HepG2 (cell line): ENCODE data around the gene FKBP8. TPM values are rescaled to one million over a fixed set of nuclear protein-coding genes. Genes with fewer than 3 reads are reported as not detected.

Source experiments
- ARID3A ChIP-seq: IDR thresholded peaks from 2 replicates; pipeline ENCODE4 v1.6.1; 2012; ENCODE audit warnings: low read depth, low read length, improper control_type of control experiment
- FOSL2 ChIP-seq: sonication (generic); formaldehyde crosslinking; IDR thresholded peaks from 2 replicates; pipeline ENCODE4 v1.4.0; 2020; ENCODE audit warnings: missing genetic modification reagents
- GMEB2 ChIP-seq: IDR thresholded peaks from 2 replicates; pipeline ENCODE4 v1.6.1; 2016; ENCODE audit warnings: missing biosample characterization, missing genetic modification reagents, low read depth
- HCFC1 ChIP-seq: fragments of 150-350 bp; IDR thresholded peaks from 2 replicates; pipeline ENCODE4 v1.6.1; 2014; ENCODE audit warnings: low read depth, low read length
- HOXA7 ChIP-seq: sonication (generic); formaldehyde crosslinking; IDR thresholded peaks from 2 replicates; pipeline ENCODE4 v1.8.1; 2022; ENCODE audit warnings: mild to moderate bottlenecking, missing genetic modification reagents, moderate library complexity
- MAF1 ChIP-seq: sonication (generic); formaldehyde crosslinking; IDR thresholded peaks from 2 replicates; pipeline ENCODE4 v1.5.0; 2020; ENCODE audit warnings: missing genetic modification reagents, borderline replicate concordance
- MLLT10 ChIP-seq: sonication (generic); formaldehyde crosslinking; IDR thresholded peaks from 2 replicates; pipeline ENCODE4 v1.4.0; 2020; ENCODE audit warnings: missing genetic modification reagents
- MXD3 ChIP-seq: IDR thresholded peaks from 2 replicates; pipeline ENCODE4 v1.6.1; 2016; ENCODE audit warnings: mild to moderate bottlenecking, missing biosample characterization, missing genetic modification reagents
- NCOA2 ChIP-seq: sonication (generic); formaldehyde crosslinking; IDR thresholded peaks from 2 replicates; pipeline ENCODE4 v1.8.0; 2022; ENCODE audit warnings: inconsistent platforms
- POLR2AphosphoS5 ChIP-seq: IDR thresholded peaks from 2 replicates; pipeline ENCODE4 v1.6.1; 2012; ENCODE audit warnings: low read depth, low read length
- RBAK ChIP-seq: sonication (generic); formaldehyde crosslinking; IDR thresholded peaks from 2 replicates; pipeline ENCODE4 v1.5.1; 2020; ENCODE audit warnings: mild to moderate bottlenecking, missing genetic modification reagents
- SMARCE1 ChIP-seq: fragments of 450-650 bp; IDR thresholded peaks from 2 replicates; pipeline ENCODE4 v1.6.1; 2017; ENCODE audit warnings: borderline replicate concordance
- SRSF1 ChIP-seq: fragments of 200-400 bp; formaldehyde crosslinking; optimal IDR thresholded peaks from 2 replicates; pipeline ENCODE3; 2017; ENCODE audit warnings: mild to moderate bottlenecking, low read depth, low read length, moderate library complexity
- SRY ChIP-seq: sonication (generic); formaldehyde crosslinking; IDR thresholded peaks from 2 replicates; pipeline ENCODE4 v1.8.0; 2022; ENCODE audit warnings: mild to moderate bottlenecking, missing genetic modification reagents
- TEAD2 ChIP-seq: sonication (generic); formaldehyde crosslinking; IDR thresholded peaks from 2 replicates; pipeline ENCODE4 v1.9.0; 2021; ENCODE audit warnings: missing genetic modification reagents
- WIZ ChIP-seq: sonication (generic); formaldehyde crosslinking; IDR thresholded peaks from 2 replicates; pipeline ENCODE4 v1.5.1; 2020; ENCODE audit warnings: mild to moderate bottlenecking, missing genetic modification reagents
- ZFX ChIP-seq: sonication (generic); formaldehyde crosslinking; IDR thresholded peaks from 2 replicates; pipeline ENCODE4 v1.4.0; 2020; ENCODE audit warnings: mild to moderate bottlenecking, low read depth, missing genetic modification reagents, moderate library complexity
- ZFYVE20 ChIP-seq: sonication (generic); formaldehyde crosslinking; IDR thresholded peaks from 2 replicates; pipeline ENCODE4 v1.8.0; 2023; ENCODE audit warnings: low read depth, mild to moderate bottlenecking, moderate library complexity, missing genetic modification reagents, borderline replicate concordance
- ZNF12 ChIP-seq: sonication (generic); formaldehyde crosslinking; IDR thresholded peaks from 2 replicates; pipeline ENCODE4 v1.5.0; 2020; ENCODE audit warnings: missing genetic modification reagents
- ZNF282 ChIP-seq: fragments of 450-650 bp; IDR thresholded peaks from 2 replicates; pipeline ENCODE4 v1.6.1; 2018; ENCODE audit not compliant: partially characterized antibody
- ZNF3 ChIP-seq: IDR thresholded peaks from 2 replicates; pipeline ENCODE4 v1.7.0; 2017; ENCODE audit warnings: inconsistent platforms
- ZNF337 ChIP-seq: sonication (generic); formaldehyde crosslinking; IDR thresholded peaks from 2 replicates; pipeline ENCODE4 v1.5.1; 2020; ENCODE audit warnings: missing genetic modification reagents, low read depth, mild to moderate bottlenecking, borderline replicate concordance
- ZNF614 ChIP-seq: IDR thresholded peaks from 2 replicates; pipeline ENCODE4 v1.6.1; 2018; ENCODE audit warnings: missing biosample characterization, missing genetic modification reagents, inconsistent platforms, borderline replicate concordance
- ZNF710 ChIP-seq: sonication (generic); formaldehyde crosslinking; IDR thresholded peaks from 2 replicates; pipeline ENCODE4 v1.5.0; 2020; ENCODE audit warnings: mild to moderate bottlenecking, missing genetic modification reagents, borderline replicate concordance
- ZNF782 ChIP-seq: sonication (generic); formaldehyde crosslinking; IDR thresholded peaks from 2 replicates; pipeline ENCODE4 v1.4.0; 2020; ENCODE audit warnings: missing genetic modification reagents, mild to moderate bottlenecking, borderline replicate concordance
- ZSCAN30 ChIP-seq: sonication (generic); formaldehyde crosslinking; IDR thresholded peaks from 2 replicates; pipeline ENCODE4 v1.5.0; 2020; ENCODE audit warnings: mild to moderate bottlenecking, missing genetic modification reagents
- polyA plus RNA-seq, 8 experiments: library from polyadenylated mRNA; depleted of rRNA in 3 of 8; stranded (reverse) in 7 of 8; unstranded in 1 of 8; fragments of >200 nt; fragmentation: Illumina TruSeq in 4 of 8; extraction: Trizol in 4 of 8; gene quantifications; 2 replicates each; pipeline versions ENCODE4 v1.2.1 to v1.2.3, GENCODE V29; 2011 to 2016; ENCODE audit warnings: low read depth in 4 of 8, missing spikeins in 1 of 8, mixed read lengths in 1 of 8; ENCODE audit not compliant: insufficient read depth in 1 of 8
- total RNA-seq, 5 experiments: library from RNA; depleted of rRNA; stranded (reverse); fragments of >200 nt; fragmentation: Illumina TruSeq; extraction: Trizol; gene quantifications; 2 replicates each; pipeline ENCODE4 v1.2.3, GENCODE V29; 2016; ENCODE audit warnings: low read depth in 1 of 5

The FKBP8 gene
- total and polyA plus RNA-seq, 2 of the 13 experiments (the other 11 are each of a cell fraction or from before 2014, with no cell fraction given): 81.7 to 93.9 TPM

- TF ChIP-seq MAF1 (no peak), MLLT10 (CRISPR knock-in tag) (no peak), POLR2AphosphoS5 (no peak), ZSCAN30 (CRISPR knock-in tag) (no peak), ZNF12 (no peak; the same call in 1 of the 2 replicates), ZNF337 (CRISPR knock-in tag) (no peak), SRY (CRISPR knock-in tag) (no peak), SMARCE1 (no peak), ZNF3 (0 out of 2 replicates have a peak, but pooled peaks have one; percentile 30), FOSL2 (CRISPR knock-in tag) (0 out of 2 replicates have a peak, but pooled peaks have one; percentile 18), ZNF782 (CRISPR knock-in tag) (no peak), SRSF1 (no peak), HCFC1 (no peak), ZNF614 (CRISPR knock-in tag) (no peak), TEAD2 (CRISPR knock-in tag) (no peak), ZNF282 (no peak), WIZ (CRISPR knock-in tag) (no peak), MXD3 (CRISPR knock-in tag) (no peak), NCOA2 (CRISPR knock-in tag) (no peak), GMEB2 (no peak), ZFX (CRISPR knock-in tag) (no peak), ZNF710 (no peak), HOXA7 (no peak), ZFYVE20 (CRISPR knock-in tag) (no peak), ARID3A (no peak), RBAK (CRISPR knock-in tag) (no peak)
Measured at GRCh38 chr19:18507727-18508440, 35.5 kb downstream of the FKBP8 start (continued).
